HepG2 (cell line): ENCODE results near the gene MAN1C1. TPM values are rescaled to one million over a fixed set of nuclear protein-coding genes. Genes with fewer than 3 reads are reported as not detected.

Experiments
- ATAC-seq: fragments of 200-7000 bp; cut with Tn5 transposase; 3 replicates; pipeline ENCODE4 v1.9.1; 2020; ENCODE audit warnings: mild to moderate bottlenecking, moderate library complexity
- BruUV-seq: library from RNA; stranded (reverse); fragments of 400-500 nt; replicated peaks from 2 replicates; lab custom pipeline; 2021; lab: Mats Ljungman, UMichigan
- CTCF ChIA-PET: fragments of 300-600 bp; formaldehyde crosslinking; extraction: SDS; loops from one replicate; lab custom pipeline; 2021; ENCODE audit warnings: low total read pairs, inconsistent platforms, low intra/inter-chr PET ratio; lab: Yijun Ruan, JAX
- POLR2A ChIA-PET: fragments of 350-600 bp; sonication (Branson Sonifier 250); formaldehyde crosslinking; loops from one replicate; lab custom pipeline; 2020; ENCODE audit warnings: antibody characterized with exemption, inconsistent platforms; lab: Yijun Ruan, JAX
- DNase-seq: peaks from one replicate; pipeline ENCODE4 v3.0.0-alpha.2; 2015; ENCODE audit warnings: low spot score
- FAIRE-seq: peaks from 3 replicates; lab custom pipeline; 2011; peaks lifted over from hg19 to GRCh38; lab: Jason Lieb, UNC
- H2AFZ ChIP-seq: one replicate; pipeline ENCODE4 v1.6.1; 2011; ENCODE audit warnings: low read length, inconsistent platforms
- H3K27ac ChIP-seq: fragments of 300-600 bp; 3 replicates; pipeline ENCODE4 v1.8.0; 2011; ENCODE audit warnings: mixed run types, mild to moderate bottlenecking, mixed read lengths, low read length, inconsistent platforms; ENCODE audit not compliant: insufficient read depth; ENCODE audit errors: extremely low read length
- H3K27me3 ChIP-seq, 2 experiments: fragments of 200-600 bp in 1 of 2; 2 replicates in 1 of 2; 3 replicates in 1 of 2; pipeline versions ENCODE4 v1.6.0 to v1.8.0; 2011; ENCODE audit warnings: low read length in 2 of 2, mild to moderate bottlenecking in 2 of 2, moderate library complexity in 2 of 2, inconsistent platforms in 1 of 2; ENCODE audit not compliant: insufficient read depth in 2 of 2, control insufficient read depth in 1 of 2
- H3K36me3 ChIP-seq, 2 experiments: fragments of 200-600 bp in 1 of 2; replicated peaks in 1 of 2; 2 replicates in 1 of 2; 3 replicates in 1 of 2; pipeline versions ENCODE4 v1.5.1 to v1.8.0; 2011; ENCODE audit warnings: low read length in 2 of 2, inconsistent platforms in 1 of 2; ENCODE audit not compliant: insufficient read depth in 2 of 2, control insufficient read depth in 1 of 2
- H3K4me1 ChIP-seq: 2 replicates; pipeline ENCODE4 v1.5.1; 2012; ENCODE audit warnings: low read length, inconsistent platforms; ENCODE audit not compliant: insufficient read depth
- H3K4me2 ChIP-seq: 2 replicates; pipeline ENCODE4 v1.6.0; 2011; ENCODE audit warnings: low read depth, low read length, inconsistent platforms
- H3K4me3 ChIP-seq, 3 experiments: fragments of 200-600 bp in 1 of 3; sonication (generic), shearing (Covaris generic) in 1 of 3; replicated peaks in 1 of 3; 2 replicates each; pipeline ENCODE4 v1.5.1; 2011 to 2016; ENCODE audit warnings: low read length in 3 of 3, inconsistent platforms in 2 of 3, low read depth in 2 of 3, mild to moderate bottlenecking in 2 of 3, control low read depth in 1 of 3, mixed read lengths in 1 of 3; ENCODE audit not compliant: insufficient read depth in 1 of 3
- H3K79me2 ChIP-seq: one replicate; pipeline ENCODE4 v1.6.1; 2011; ENCODE audit warnings: low read length, inconsistent platforms; ENCODE audit not compliant: insufficient read depth
- H3K9ac ChIP-seq: 2 replicates; pipeline ENCODE4 v1.6.0; 2011; ENCODE audit warnings: mild to moderate bottlenecking, low read depth, low read length, inconsistent platforms; ENCODE audit not compliant: insufficient read depth
- H3K9me3 ChIP-seq: 2 replicates; pipeline ENCODE4 v1.5.1; 2012; ENCODE audit warnings: mild to moderate bottlenecking, low read length
- H4K20me1 ChIP-seq: 2 replicates; pipeline ENCODE4 v1.6.0; 2011; ENCODE audit warnings: inconsistent platforms, mild to moderate bottlenecking, low read length, moderate library complexity; ENCODE audit not compliant: insufficient read depth
- ARNT ChIP-seq: fragments of 450-650 bp; IDR thresholded peaks from 2 replicates; pipeline ENCODE4 v1.6.1; 2017
- CAMTA2 ChIP-seq: sonication (generic); formaldehyde crosslinking; IDR thresholded peaks from 2 replicates; pipeline ENCODE4 v1.4.0; 2020; ENCODE audit warnings: mild to moderate bottlenecking, missing genetic modification reagents, borderline replicate concordance
- HIVEP1 ChIP-seq: sonication (generic); formaldehyde crosslinking; IDR thresholded peaks from 2 replicates; pipeline ENCODE4 v1.4.0; 2020; ENCODE audit warnings: mild to moderate bottlenecking, missing genetic modification reagents
- KDM4B ChIP-seq: sonication (generic); formaldehyde crosslinking; IDR thresholded peaks from 2 replicates; pipeline ENCODE4 v1.4.0; 2020; ENCODE audit warnings: missing genetic modification reagents
- NR2C2 ChIP-seq: sonication (generic); formaldehyde crosslinking; IDR thresholded peaks from 2 replicates; pipeline ENCODE4 v1.4.0; 2020; ENCODE audit warnings: missing genetic modification reagents, mild to moderate bottlenecking, moderate library complexity, borderline replicate concordance
- RBFOX2 ChIP-seq: fragments of 200-400 bp; formaldehyde crosslinking; IDR thresholded peaks from 2 replicates; pipeline ENCODE4 v1.6.1; 2017; ENCODE audit warnings: low read depth, mild to moderate bottlenecking, low read length
- RBM22 ChIP-seq: fragments of 200-400 bp; formaldehyde crosslinking; optimal IDR thresholded peaks from 2 replicates; pipeline ENCODE3; 2017; ENCODE audit warnings: mild to moderate bottlenecking, low read length, moderate library complexity
- RFX3 ChIP-seq: IDR thresholded peaks from 2 replicates; pipeline ENCODE4 v1.6.1; 2016; ENCODE audit warnings: missing biosample characterization, missing genetic modification reagents
- SMARCE1 ChIP-seq: fragments of 450-650 bp; IDR thresholded peaks from 2 replicates; pipeline ENCODE4 v1.6.1; 2017; ENCODE audit warnings: borderline replicate concordance
- YY1 ChIP-seq: IDR thresholded peaks from 2 replicates; pipeline ENCODE4 v1.6.1; 2011; ENCODE audit warnings: low read length, low read depth, moderate library complexity, mild to moderate bottlenecking; ENCODE audit not compliant: insufficient read depth, insufficient replicate concordance
- ZNF343 ChIP-seq: sonication (generic); formaldehyde crosslinking; IDR thresholded peaks from 2 replicates; pipeline ENCODE4 v1.4.0; 2020; ENCODE audit warnings: mild to moderate bottlenecking, missing genetic modification reagents
- ZNF780A ChIP-seq: sonication (generic); formaldehyde crosslinking; IDR thresholded peaks from 2 replicates; pipeline ENCODE4 v1.8.0; 2022; ENCODE audit warnings: mild to moderate bottlenecking, missing genetic modification reagents, moderate library complexity
- WGBS: methylation state at CpG from one replicate; pipeline ENCODE4 v1.1.6; 2017; ENCODE audit warnings: low lambda C conversion rate; 5-methylcytosine and 5-hydroxymethylcytosine counted together
- in situ Hi-C: cut with HindIII; loops from 2 replicates; pipeline ENCODE4 v1.10.0; 2017; ENCODE audit warnings: low pct_unique_long_range_greater_than_20kb; ENCODE audit not compliant: extremely low pct_ligation_motif_present
- intact Hi-C: fragments of 100-400 bp; cut with micrococcal nuclease; formaldehyde crosslinking; loops from one replicate; pipeline ENCODE4 v1.10.0; 2022; ENCODE audit not compliant: unreplicated experiment
- polyA plus RNA-seq, 8 experiments: library from polyadenylated mRNA; depleted of rRNA in 3 of 8; stranded (reverse) in 7 of 8; unstranded in 1 of 8; fragments of >200 nt; fragmentation: Illumina TruSeq in 4 of 8; extraction: Trizol in 4 of 8; gene quantifications; 2 replicates each; pipeline versions ENCODE4 v1.2.1 to v1.2.3, GENCODE V29; 2011 to 2016; ENCODE audit warnings: low read depth in 4 of 8, missing spikeins in 1 of 8, mixed read lengths in 1 of 8; ENCODE audit not compliant: insufficient read depth in 1 of 8
- total RNA-seq, 5 experiments: library from RNA; depleted of rRNA; stranded (reverse); fragments of >200 nt; fragmentation: Illumina TruSeq; extraction: Trizol; gene quantifications; 2 replicates each; pipeline ENCODE4 v1.2.3, GENCODE V29; 2016; ENCODE audit warnings: low read depth in 1 of 5
- TF ChIP-seq, protein P1 (sequence below): sonication (generic); formaldehyde crosslinking; IDR thresholded peaks from 2 replicates; pipeline ENCODE4 v1.8.0; 2022; ENCODE audit warnings: missing genetic modification reagents, mild to moderate bottlenecking, inconsistent platforms, borderline replicate concordance
- TF ChIP-seq, protein P2 (sequence below): sonication (generic); formaldehyde crosslinking; IDR thresholded peaks from 2 replicates; pipeline ENCODE4 v1.4.0; 2020; ENCODE audit warnings: mild to moderate bottlenecking, missing genetic modification reagents, borderline replicate concordance
- TF ChIP-seq, protein P3 (sequence below): sonication (generic); formaldehyde crosslinking; IDR thresholded peaks from 2 replicates; pipeline ENCODE4 v1.4.0; 2020; ENCODE audit warnings: missing genetic modification reagents
- TF ChIP-seq, protein P4 (sequence below): IDR thresholded peaks from 2 replicates; pipeline ENCODE4 v1.6.1; 2016
- TF ChIP-seq, protein P5 (sequence below): sonication (generic); formaldehyde crosslinking; IDR thresholded peaks from 2 replicates; pipeline ENCODE4 v1.4.0; 2020; ENCODE audit warnings: missing genetic modification reagents; ENCODE audit errors: not compliant biosample characterization

The MAN1C1 gene
- total and polyA plus RNA-seq, 2 of the 13 experiments (the other 11 are each of a cell fraction or from before 2014, with no cell fraction given): 0.18 to 0.49 TPM

DNA sequence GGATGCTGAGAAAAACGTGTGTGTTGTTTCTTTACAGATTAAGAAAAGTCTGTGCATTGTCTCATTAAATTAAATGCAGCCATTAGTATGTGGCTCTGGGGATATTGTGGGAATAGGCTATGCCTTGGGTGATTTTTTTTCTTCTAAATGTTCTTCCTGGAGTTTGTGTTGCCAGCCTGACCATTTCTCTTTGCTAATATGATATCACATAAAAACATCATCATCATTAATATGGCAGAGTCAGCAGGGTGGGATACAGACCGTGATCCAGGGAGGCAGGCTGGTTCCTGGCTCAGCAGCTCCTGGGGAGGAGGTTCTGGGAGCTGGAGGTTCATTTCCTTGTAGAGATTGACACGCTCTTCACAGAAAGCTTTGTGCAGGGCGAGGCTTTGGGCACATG is 122.8 kb downstream of the MAN1C1 start:
- CTCF ChIA-PET: no interaction called here
- ATAC-seq (no peak), FAIRE-seq (no peak), DNase-seq (no peak)
- no peaks in the 10 kb centered on the region for H3K9me3 ChIP-seq
- no peak overlapping the region for H3K4me2 ChIP-seq
- POLR2A ChIA-PET: no interaction called here
- H3K79me2 ChIP-seq: no peaks in the 10 kb centered on the region
- WGBS: 4% methylated on average over 2 of the region's 4 CpGs
- no peak overlapping the region for H3K4me3 ChIP-seq
- BruUV-seq: no TSS peak
- intact Hi-C loops: no loop called here
- H3K36me3 ChIP-seq: no peaks in the 10 kb centered on the region
- H3K4me1 ChIP-seq: no peaks in the 10 kb centered on the region
- in situ Hi-C loops: no loop called here
- H4K20me1 ChIP-seq: no peaks in the 10 kb centered on the region
- H3K27ac ChIP-seq: no peak overlapping the region
- no peak overlapping the region for H2AFZ ChIP-seq
- peaks cover 12 to 31% of the 10 kb centered on the region in 2 experiments for H3K27me3 ChIP-seq
- H3K9ac ChIP-seq: no peak overlapping the region
- TF ChIP-seq, protein P1, sequence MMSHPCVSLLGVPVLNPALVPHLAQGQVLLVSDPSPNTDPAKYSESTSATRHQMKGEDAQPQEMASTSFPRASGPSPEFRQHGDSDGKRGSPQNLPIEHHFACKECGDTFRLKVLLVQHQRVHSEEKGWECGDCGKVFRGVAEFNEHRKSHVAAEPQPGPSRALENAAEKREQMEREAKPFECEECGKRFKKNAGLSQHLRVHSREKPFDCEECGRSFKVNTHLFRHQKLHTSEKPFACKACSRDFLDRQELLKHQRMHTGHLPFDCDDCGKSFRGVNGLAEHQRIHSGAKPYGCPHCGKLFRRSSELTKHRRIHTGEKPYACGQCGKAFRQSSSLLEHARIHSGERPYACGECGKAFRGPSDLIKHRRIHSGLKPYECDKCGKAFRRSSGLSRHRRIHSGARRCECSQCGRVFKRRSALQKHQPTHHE (CRISPR knock-in tag): no peak
- TF ChIP-seq ARNT: no peak
- no peak for TF ChIP-seq CAMTA2 (CRISPR knock-in tag)
- no peak for TF ChIP-seq RBM22
- TF ChIP-seq HIVEP1 (CRISPR knock-in tag): no peak
- TF ChIP-seq ZNF343: no peak
- TF ChIP-seq, protein P2, sequence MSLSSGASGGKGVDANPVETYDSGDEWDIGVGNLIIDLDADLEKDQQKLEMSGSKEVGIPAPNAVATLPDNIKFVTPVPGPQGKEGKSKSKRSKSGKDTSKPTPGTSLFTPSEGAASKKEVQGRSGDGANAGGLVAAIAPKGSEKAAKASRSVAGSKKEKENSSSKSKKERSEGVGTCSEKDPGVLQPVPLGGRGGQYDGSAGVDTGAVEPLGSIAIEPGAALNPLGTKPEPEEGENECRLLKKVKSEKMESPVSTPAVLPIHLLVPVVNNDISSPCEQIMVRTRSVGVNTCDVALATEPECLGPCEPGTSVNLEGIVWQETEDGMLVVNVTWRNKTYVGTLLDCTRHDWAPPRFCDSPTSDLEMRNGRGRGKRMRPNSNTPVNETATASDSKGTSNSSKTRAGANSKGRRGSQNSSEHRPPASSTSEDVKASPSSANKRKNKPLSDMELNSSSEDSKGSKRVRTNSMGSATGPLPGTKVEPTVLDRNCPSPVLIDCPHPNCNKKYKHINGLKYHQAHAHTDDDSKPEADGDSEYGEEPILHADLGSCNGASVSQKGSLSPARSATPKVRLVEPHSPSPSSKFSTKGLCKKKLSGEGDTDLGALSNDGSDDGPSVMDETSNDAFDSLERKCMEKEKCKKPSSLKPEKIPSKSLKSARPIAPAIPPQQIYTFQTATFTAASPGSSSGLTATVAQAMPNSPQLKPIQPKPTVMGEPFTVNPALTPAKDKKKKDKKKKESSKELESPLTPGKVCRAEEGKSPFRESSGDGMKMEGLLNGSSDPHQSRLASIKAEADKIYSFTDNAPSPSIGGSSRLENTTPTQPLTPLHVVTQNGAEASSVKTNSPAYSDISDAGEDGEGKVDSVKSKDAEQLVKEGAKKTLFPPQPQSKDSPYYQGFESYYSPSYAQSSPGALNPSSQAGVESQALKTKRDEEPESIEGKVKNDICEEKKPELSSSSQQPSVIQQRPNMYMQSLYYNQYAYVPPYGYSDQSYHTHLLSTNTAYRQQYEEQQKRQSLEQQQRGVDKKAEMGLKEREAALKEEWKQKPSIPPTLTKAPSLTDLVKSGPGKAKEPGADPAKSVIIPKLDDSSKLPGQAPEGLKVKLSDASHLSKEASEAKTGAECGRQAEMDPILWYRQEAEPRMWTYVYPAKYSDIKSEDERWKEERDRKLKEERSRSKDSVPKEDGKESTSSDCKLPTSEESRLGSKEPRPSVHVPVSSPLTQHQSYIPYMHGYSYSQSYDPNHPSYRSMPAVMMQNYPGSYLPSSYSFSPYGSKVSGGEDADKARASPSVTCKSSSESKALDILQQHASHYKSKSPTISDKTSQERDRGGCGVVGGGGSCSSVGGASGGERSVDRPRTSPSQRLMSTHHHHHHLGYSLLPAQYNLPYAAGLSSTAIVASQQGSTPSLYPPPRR: no peak
- TF ChIP-seq, protein P3, sequence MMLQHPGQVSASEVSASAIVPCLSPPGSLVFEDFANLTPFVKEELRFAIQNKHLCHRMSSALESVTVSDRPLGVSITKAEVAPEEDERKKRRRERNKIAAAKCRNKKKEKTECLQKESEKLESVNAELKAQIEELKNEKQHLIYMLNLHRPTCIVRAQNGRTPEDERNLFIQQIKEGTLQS: no peak
- no peak for TF ChIP-seq NR2C2 (CRISPR knock-in tag)
- TF ChIP-seq RBFOX2: no peak
- no peak for TF ChIP-seq SMARCE1
- no peak for TF ChIP-seq RFX3 (CRISPR knock-in tag)
- TF ChIP-seq, protein P4, sequence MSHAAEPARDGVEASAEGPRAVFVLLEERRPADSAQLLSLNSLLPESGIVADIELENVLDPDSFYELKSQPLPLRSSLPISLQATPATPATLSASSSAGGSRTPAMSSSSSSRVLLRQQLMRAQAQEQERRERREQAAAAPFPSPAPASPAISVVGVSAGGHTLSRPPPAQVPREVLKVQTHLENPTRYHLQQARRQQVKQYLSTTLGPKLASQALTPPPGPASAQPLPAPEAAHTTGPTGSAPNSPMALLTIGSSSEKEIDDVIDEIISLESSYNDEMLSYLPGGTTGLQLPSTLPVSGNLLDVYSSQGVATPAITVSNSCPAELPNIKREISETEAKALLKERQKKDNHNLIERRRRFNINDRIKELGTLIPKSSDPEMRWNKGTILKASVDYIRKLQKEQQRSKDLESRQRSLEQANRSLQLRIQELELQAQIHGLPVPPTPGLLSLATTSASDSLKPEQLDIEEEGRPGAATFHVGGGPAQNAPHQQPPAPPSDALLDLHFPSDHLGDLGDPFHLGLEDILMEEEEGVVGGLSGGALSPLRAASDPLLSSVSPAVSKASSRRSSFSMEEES: no peak
- no peak for TF ChIP-seq ZNF780A (CRISPR knock-in tag)
- TF ChIP-seq, protein P5, sequence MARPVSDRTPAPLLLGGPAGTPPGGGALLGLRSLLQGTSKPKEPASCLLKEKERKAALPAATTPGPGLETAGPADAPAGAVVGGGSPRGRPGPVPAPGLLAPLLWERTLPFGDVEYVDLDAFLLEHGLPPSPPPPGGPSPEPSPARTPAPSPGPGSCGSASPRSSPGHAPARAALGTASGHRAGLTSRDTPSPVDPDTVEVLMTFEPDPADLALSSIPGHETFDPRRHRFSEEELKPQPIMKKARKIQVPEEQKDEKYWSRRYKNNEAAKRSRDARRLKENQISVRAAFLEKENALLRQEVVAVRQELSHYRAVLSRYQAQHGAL (CRISPR knock-in tag): no peak
- no peak for TF ChIP-seq KDM4B
- no peak for TF ChIP-seq YY1
